RPMI7951 (cell line): ENCODE measurements around the gene C1orf94. TPM values are rescaled to one million over a fixed set of nuclear protein-coding genes. Genes with fewer than 3 reads are reported as not detected.
"Not testable (repeated sequence)": the region's sequence is repeated elsewhere in the genome, so short reads cannot be mapped to it uniquely, and the experiment has no call there.

ENCODE experiments used
- DNase-seq: peaks from one replicate; pipeline ENCODE4 v3.0.0-alpha.2; 2012; ENCODE audit warnings: low read depth
- total RNA-seq: library from RNA; depleted of rRNA; stranded (reverse); fragments of >200 nt; shearing (Covaris generic); gene quantifications from 2 replicates; pipeline ENCODE4 v1.2.3, GENCODE V29; 2014

Gene C1orf94
- total RNA-seq, 1 experiment from 2014 or later: 0.36 TPM

DNA sequence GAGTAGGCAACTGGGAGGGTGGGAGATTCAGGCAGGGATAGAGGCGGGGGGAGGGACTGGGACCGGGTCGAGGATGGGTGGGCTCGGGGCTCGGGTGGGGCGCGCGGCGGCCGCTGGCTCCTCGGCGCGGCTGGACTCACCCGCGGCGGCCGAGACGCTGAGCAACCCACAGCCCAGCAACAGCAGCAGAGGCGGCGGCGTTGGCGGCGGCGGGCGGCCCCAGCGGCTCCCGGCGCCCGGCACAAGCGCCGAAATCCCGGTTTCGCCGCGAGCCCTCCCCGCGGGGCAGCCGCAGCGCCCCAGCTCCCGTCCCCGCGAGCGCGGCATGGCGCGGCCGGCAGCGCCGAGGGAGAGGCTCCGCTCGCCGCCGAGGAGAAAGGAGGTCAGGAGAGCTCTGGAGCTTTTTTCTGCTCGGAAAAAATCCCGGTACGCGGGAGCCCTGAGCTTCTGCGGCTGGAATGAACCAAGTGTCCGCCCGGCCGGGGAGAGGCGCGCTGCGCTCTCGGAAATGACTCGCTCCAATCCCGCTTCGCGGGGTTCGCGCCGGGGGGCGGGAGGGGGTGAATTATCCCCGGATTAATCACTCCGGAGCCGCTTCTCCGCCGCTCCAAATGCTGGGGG is 11.8 kb upstream of the C1orf94 start, which contains the start of gene CSMD2:
TSS of gene CSMD2 (minus strand) at position 460 of the 621 bp plus-strand sequence. CDS start at position 327, 133 bp downstream.
- peak; percentile 70 for DNase-seq

DNA sequence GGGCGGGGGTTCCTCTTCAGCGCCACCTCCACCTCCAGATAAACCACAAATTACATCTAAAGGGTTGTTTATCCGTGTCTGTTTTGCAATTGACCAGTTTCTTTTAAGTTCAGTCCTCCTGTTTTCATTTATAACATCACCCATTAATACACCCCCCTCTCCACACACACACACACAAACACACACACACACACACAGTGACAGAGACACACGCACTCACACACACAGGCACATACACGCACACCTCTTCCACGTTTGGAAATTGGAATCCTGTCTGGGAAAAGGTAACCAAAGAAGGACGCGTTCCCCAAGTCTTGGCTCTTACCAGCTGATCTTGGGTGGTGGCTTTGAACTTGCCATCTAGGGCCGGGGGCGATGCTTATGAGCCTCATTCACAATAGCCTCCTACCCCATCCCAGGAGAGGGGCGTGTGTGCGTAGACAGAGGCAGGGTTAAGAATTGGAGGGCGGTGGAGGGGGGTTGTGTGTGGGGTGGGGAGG is 11.2 kb upstream of the C1orf94 start:
- DNase-seq: peak; percentile 29

DNA sequence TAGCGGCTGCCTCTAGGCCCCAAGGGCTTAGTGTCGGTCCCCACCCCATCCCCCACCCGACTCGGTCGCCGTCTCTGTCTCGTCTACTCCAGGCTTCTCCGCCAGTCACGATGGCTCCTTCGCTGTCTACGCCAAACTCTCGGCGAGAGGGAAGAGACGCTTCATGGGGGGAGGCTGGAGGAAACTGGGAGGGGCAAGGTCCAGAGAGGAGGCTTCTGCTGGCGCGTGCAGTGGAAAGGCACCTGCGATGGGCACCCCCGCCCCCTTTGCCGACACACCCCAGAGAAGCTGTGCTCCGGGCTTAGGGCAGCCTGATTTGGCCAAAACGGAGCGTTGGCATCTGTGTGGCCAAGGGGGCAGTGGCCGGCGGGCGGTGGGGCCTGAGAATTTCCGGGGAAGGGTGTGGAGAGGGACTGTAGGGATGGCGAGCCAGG is 10.5 kb upstream of the C1orf94 start:
- DNase-seq: peak; percentile 40

DNA sequence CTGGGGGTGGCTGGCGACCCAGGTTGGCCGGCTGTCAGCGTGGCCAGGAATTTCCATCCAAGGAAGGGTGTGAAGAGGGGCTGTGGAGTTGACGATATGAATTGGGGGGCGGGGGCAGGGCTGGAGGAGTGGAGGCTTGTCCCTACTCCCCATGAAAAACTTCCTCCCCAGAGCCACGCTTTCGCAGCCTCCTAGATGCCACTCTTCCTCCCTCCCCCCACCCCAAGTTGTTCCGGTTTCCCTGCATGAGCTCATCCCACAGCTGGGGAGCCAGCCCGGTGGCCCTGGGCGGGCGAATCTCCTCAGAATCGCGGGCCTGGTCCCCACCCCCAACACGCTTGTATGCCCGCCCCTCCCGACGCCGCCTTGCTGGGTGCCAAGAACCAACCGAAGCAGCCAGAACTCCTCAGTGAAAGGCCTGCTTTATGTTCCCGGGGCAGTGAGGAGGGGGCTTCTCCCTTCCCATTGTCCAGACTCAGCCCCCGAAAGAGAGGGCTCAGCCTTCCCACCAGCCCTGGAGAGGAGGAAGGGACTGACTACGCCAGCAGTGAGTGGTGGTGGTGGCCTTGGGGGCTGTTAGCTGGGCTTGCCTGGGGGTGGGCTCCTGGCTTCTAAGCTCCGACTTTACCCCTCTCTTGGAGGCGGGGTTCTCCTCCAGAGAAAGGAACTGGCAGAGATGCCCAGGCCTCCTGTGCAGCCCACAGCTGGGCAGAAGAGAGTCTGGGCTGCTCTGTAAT is 9.9 kb upstream of the C1orf94 start:
- peak; percentile 70 for DNase-seq

DNA sequence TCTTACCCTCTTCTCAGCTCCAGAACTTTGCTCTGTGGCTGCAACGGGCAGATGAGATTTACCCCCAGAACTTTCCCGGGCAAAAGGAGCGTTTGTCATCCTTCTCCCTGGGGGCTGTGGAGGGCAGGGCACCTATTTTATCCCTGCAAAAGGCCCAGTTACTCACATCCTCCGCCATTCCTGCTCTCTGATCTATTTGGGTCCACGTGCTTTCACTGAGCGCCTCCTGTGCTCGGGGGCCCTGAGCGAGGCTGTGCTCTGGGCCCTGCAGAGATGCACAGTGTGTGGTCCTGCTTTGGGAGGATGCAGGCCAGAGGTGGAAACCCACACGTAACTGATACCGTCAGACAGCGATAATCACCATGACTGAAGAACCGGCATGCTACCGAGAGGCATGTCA is 9.3 kb upstream of the C1orf94 start:
- peak; percentile 15 for DNase-seq

DNA sequence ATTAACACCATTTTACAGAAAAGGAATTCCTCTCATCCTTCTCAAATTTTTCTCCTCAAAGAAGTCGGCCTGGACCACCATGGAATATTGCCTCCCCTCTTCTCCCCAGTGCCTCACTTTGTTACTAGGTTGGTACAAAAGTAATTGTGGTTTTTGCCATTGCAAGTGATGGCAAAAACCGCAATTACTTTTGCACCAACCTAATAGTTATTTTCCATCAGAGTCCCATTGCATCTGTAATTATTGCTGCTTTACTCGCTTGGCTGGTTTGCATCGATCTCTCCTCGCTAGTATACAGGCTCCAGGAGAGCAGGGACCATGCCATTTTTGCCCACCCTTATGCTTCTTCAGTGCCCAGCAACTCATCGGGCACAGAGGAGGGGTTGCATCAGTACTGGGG is 963 bp upstream of the C1orf94 start:
- no peak for DNase-seq

DNA sequence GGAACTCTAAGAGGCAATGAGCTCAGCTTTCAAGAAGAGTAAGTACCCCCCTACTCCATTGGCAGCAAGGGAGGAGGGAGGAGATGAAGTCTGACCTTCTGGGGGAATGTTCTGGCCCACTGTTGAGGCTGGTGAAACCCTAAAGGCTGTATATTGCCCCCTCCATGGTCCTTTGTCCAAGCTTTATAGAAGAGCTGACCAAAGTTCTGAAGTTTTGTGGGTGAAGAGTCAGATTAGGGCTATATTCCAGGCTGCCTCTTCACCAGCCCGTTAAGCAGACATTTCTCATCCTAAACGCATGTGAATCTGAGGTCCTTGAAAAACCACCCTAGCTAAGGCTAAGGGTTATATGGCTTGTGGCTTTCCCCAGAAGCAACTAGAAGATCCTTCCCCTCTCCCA is 1.4 kb downstream of the C1orf94 start:
- DNase-seq: peak; percentile 9

DNA sequence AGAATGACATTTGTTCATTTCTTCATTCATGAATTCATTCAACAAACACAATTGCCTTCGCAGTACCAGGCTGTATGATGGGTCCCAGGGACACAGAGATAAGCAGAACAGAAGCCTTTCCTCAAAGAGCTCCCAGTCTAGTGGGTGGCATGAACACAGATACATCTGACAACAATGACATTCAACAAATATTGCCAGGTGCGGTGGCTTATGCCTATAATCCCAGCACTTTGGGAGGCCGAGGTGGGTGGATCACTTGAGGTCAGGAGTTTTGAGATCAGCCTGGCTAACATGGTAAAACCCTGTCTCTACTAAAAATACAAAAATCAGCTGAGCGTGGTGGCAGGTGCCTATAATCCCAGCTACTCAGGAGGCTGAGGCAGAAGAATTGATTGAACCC is 6.7 kb downstream of the C1orf94 start:
- not testable (repeated sequence) for DNase-seq

DNA sequence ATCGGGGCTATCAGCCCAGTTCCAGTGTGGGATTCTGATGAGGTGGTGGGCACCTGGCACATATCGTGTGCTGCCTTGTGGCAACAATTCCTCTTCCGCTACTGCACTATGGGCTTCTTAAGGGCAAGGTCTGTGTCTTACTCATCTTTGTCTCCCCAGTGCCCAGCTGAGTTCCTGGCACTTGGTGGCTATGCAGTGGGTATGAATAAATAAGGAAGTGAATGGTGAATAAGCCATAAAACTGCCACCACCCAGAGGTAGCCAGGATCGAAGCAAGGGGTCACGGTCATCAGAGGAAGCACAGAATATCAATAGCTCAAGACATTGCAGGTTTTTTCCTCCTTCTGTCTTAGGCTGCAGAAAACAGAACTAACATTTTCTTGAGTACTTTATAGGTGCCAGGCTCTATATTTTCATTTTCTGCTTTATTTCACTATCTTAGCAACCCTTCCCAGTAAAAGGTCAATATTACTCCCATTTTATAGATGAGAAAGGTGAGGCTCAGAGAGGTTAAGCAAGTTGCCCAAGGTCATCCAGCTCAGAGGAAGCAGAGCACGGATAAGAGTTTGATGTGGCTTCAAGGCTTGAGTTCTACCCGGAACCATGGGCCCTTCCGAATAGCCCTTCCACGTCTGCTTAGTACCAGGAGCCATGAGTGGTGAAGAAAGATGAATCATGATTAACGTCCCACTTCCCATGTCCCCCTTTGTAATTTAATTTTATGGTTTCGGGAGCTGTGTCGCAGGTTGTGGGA is 10.2 kb downstream of the C1orf94 start:
- no peak for DNase-seq

DNA sequence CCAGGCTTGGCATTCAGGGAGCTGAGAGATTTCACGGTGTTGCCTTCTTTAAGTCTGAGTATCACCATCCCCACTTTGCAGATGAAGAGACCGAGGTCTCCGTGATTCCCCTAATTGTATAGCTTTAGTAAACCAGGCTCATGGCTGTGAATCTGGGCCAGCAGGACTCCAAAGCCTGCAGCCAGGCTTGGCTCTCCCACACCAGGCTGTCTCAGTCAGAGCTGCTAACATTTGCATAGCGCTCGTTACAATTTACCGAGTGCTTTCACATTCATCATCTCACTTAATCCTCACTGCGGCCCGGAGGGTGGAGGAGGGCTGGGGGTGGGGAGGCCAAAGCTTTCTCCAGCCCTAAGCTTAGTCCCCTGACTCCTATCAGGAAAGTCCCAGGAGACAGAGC is 11.7 kb downstream of the C1orf94 start:
- peak; percentile 3 for DNase-seq

DNA sequence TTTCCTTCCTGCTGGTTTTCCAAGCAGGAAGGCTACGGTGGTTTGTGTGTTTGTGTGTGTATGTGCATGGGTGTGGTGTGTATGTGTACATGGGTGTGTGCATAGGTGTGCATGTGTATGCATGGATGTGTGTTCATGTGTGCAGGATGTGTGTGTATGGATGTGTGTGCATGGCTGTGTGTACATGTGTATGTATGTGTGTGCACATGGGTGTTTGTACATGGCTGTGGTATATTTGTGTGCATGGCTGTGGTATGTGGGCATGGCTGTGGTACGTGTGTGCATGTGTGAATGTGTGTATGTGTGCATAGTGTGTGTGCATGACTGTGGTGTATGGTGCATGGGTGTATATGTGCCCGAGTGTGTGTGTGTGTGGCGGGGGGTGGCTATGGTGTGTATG is 12.3 kb downstream of the C1orf94 start:
- DNase-seq: no peak

DNA sequence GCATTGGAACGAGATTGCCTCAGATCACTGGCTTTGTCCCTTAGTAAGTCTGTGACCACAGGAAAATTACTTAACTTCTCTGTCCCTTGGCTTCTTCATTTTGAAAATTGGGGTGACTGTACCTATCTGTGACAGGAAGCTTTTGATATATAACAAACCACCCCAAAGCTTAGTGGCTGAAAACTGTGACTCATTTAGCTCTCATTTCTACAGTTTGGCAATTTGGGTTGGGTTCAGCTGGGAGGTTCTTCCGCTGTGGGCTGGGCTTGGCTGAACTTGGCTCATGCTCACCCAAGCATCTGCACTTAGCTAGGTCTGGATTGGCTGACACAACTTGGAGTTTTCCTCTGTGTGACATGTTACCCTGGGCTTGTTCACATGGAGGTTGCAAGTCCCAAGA is 14.0 kb downstream of the C1orf94 start:
- DNase-seq: peak; percentile 7

DNA sequence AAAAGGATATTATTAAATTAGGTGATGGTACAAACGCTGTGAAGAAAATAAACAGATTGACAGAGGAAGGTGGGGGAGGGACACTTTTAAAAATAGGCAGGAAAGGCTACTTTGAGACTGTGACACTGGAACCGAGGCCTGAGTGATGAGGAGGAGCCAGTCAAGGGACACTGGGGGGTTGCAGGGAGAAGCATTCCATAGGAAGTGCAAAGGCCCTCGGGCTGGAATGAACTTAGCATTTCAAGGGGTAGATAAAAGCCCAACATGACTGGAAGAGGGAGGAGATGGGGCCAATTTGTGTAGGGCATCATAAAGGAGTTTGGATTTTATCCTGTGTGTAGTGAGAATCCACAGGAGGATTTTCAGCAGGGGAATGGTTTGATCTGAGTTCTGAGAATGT is 15.9 kb downstream of the C1orf94 start:
- DNase-seq: no peak

DNA sequence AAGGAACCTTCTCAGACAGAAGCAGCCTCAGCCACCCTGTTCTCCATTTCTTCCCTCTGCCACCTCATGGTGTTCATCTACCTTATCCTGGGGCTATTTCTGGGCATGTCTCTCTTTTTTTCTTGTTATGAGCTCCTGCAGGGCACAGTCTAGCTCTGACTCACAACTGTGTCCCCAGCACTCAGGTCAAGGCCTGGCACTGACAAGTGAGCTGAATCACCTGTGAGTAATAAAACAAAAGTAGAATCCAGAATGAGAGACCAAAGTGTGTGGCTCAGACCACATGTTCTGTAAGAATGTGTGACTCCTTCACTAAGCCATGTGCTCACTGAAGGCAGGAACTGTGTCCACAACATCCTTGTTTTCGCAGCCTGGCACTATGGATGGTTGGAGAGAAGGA is 23.2 kb downstream of the C1orf94 start:
- DNase-seq: peak; percentile 91

DNA sequence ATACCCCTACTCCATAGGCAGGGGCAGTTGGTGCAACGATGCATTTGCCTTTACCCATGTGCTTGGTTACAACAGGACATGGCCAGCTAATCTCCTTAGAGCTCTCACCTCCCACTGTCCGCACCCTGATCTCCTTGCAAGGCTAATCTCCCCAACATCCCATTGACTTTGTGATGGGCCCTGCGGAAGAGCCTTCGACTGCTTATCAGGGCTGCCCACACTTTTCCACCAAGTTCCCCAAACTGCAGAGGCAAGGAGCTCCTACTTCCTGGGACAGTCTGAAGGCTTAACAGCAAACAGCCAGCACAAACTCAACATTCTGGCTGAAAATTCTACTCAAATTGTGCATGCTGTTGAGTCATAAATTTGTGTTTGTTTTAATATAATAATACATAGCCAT is 36.0 kb downstream of the C1orf94 start:
- DNase-seq: no peak

DNA sequence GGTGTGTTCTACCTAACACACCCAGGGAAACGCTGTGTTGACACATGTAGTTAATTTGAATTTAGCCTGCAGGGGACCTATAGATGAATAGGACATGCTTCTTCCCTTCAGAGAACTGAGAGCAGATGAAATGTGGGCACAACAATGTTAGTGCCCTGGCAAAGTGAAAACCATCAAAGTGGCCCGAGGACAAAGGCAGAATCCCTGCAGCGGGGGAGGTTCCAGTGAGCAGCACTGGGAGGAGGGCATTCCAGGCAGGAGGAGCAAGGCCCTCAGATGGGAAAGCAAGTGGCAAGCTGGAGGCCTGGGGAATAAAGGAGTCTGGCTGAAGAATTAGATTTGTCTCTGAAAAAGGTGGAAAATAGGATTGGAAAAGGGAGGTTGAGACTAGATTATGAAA is 37.2 kb downstream of the C1orf94 start:
- peak; percentile 9 for DNase-seq

DNA sequence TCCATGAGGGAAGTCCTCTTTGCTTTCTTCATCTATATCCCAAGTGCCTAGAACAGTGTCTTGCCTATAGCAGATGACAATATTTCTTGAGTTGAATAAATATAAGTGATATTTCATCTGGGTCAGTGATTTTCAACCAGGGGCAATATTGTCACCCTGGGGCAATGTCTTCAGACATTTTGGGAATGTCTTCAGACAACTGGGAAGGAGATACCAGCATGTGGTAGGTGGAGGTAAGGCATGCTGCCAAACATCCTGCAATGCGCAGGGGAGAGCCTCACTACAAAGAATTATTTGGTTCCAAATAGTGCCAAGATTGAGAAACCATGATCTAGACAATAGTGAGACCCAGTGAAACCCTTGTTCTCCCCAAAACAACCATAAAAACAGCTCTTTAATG is 54.7 kb downstream of the C1orf94 start:
- DNase-seq: no peak

DNA sequence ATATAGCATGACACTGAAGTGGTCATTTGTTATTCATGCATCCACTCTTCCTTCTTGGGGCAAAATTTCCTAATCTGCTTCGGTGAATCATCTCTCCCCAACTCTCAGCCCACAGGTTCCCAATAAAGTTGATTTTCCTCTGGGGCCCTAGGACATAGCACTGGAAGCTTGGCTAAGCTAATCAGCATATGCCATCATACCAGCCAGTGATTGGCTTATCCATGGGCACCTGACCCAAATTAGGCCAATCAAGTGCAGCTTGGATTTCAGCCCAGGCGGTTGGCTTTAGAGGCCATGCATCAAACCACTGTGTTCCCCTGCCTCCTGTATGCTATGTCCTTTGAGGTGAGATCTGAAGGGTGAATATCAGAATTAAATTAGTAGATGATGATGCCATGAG is 58.9 kb downstream of the C1orf94 start:
- peak; percentile 79 for DNase-seq

DNA sequence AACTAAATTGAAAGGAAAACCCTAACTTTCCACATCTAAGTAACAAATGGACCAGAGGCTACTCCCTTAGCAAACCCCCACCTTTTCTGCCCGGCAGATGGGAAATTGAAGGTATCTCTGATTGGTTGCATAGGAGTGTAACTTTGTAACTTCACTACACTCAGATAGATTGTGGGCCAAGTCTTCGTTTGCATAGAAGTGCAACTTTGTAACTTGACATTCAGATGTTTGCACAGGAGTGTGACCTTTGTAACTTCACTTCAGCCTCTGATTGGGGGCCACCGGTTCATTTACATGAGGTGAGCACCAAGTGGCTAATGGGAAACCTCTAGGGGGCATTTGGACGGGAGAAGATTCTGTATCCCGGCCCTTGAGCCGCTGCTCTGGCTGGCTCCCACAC is 59.4 kb downstream of the C1orf94 start:
- no peak for DNase-seq

DNA sequence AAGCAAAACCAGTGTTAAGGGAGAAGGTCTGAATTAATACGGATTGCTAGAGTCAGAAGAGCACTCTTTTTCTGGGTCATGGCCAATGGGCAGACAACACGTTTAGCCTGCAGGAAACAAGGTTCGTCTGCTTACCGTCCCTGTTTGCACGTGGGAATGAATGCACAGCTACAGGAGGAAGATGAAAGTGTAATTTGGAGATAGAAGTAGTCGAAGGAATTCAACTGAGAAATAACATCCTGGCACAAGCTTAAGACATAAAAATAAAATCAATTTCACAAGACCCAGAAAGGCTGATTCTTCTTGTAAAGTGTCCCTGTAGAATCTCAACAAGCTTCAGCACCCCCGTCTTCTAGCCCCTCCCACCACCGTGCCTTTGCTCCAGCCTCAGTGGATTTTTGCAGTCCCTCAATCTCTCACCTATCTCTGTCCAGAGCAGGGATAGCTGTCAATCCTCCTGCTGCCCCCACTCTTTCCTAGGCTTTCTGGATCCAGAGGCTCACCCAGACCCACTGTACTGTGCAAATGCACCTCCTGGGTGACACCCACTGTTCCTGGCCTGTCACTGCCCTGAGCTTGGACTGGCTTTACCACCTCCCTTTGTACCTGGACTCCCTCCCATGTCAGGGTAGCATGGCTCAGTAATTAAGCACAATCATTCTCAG is 60.6 kb downstream of the C1orf94 start:
- DNase-seq: no peak

DNA sequence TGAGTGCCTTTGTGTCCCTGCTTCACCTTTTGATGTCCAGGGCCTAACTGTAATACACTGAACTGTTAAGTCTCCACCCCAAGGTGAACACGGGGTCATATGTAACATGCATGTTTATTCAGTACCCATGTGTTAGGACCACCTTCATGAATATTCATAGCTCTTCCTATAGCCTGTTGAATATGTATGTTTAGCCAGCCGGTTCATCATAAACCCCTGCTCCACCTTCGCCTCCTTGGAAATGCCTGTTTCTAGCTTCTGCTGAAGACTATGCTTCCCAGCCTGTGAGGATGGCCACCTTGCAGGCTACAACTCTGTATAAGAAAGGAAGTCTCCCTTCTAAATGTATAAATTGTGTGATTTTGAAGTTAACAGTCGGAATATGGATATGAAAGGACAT is 69.3 kb downstream of the C1orf94 start:
- no peak for DNase-seq

DNA sequence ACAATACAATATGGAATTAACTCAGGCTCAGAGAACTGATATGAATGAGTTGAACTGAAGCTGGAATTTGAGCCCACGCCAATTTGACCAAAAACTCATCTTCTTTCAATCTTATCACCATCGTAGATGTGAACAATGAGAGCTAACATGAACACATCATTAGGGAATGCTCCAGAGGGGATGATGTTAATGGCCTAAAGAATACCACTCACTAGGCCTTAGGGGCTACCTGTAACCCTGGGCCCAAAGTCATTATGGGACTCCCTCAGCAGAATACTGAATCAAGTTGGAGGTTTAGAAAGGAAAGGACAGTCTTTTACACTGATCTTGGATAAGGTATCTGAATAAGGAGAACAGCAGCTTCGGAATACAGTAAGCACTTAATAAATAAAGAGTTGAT is 73.6 kb downstream of the C1orf94 start:
- DNase-seq: no peak
